ENCODE data around the gene TTC21B. TPM values are rescaled to one million over a fixed set of nuclear protein-coding genes. Genes with fewer than 3 reads are reported as not detected.

Gene TTC21B
- total RNA-seq, 1 donor = 22.4 TPM

DNA sequence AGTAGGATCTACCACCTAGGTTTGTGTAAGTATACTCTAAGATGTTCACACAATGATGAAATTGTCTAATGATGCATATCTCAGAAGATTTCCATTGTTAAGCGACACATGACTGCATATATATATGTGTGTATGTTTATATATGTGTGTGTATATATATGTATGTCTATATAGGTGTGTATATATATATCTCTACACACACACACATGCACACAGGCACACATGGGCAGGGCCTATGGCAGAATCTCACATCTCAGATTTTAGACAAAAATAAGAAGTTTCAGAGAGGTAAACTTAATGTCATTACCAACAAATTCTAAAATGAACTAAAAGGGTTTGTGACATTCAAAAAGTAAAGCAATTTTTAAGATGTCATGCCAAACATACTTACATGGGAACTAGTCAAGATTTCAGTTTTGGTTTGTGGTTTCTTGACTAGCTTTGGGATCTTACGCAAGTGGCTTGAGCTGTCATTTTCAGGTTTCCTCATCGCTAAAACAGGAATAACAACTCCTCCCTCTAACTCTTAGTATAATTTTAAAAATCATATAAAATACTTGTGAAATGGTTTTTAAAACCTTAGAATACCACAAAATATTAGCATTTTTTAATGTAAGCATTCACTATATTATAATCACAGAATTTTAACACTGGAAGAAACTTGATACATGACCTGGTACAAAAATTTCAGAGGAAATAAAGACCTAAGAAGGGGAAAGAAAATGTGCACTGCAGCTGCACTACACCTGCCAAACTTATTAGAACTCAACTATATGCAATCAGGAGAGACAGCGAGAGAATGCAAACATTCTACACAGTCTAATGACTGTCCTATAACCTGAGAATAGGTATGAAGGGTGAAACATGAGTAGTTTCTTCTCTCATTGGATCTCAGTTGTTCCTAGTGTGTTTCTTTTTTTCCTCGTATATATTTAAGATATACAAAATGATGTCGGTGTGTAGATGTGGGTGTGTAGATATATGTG lies 75.7 kb downstream of the TTC21B start:
- TF ChIP-seq, protein P1, sequence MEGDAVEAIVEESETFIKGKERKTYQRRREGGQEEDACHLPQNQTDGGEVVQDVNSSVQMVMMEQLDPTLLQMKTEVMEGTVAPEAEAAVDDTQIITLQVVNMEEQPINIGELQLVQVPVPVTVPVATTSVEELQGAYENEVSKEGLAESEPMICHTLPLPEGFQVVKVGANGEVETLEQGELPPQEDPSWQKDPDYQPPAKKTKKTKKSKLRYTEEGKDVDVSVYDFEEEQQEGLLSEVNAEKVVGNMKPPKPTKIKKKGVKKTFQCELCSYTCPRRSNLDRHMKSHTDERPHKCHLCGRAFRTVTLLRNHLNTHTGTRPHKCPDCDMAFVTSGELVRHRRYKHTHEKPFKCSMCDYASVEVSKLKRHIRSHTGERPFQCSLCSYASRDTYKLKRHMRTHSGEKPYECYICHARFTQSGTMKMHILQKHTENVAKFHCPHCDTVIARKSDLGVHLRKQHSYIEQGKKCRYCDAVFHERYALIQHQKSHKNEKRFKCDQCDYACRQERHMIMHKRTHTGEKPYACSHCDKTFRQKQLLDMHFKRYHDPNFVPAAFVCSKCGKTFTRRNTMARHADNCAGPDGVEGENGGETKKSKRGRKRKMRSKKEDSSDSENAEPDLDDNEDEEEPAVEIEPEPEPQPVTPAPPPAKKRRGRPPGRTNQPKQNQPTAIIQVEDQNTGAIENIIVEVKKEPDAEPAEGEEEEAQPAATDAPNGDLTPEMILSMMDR (IDR thresholded peaks at IDR 0.05; ENCODE audit: insufficient read depth, low read length) = no peak
- peak; percentile 66 for DNase-seq (ENCODE audit: low read depth)
- no peak overlapping the region for H3K4me3 ChIP-seq (ENCODE audit: low read depth, low read length)

DNA sequence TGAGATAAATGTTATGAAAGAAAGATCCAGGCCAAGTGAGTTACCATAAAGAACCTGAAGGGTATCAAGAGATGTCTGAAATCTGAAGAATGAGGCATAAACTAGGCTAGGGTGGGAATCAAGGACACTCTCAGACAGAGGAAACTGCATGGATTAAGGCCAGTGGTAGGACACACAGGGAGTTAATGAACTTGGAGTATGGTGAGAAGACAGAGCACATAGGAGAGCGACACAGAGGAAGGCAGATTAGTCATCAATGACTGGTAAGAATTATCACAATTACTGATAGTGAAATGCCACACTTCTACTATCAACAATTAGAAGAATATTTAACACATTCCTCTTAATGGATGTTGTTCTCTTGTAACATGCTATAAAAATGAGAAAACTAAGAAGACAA lies 76.9 kb downstream of the TTC21B start:
- TF ChIP-seq, protein P1 (IDR thresholded peaks at IDR 0.05; ENCODE audit: insufficient read depth, low read length) = no peak
- DNase-seq (ENCODE audit: low read depth) = peak; percentile 9
- no peak overlapping the region for H3K4me3 ChIP-seq (ENCODE audit: low read depth, low read length)

DNA sequence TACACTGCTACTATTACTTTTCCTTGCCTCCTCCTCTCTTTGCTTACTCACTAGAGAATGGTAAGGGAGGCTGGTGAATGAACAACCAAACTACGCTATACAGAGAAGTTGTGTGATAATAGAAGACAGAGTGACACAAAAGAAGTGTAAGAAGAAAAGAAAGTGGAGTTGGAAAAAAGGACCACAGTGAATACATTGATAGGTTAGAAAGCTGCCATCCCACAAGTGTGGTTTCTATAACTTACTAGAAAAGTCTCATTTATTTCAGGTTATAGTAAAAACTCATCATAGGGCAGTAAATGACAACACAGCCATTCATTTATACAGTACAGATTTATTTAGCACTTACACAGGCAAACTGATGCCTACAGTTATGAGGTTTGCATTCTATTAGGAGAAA lies 77.3 kb downstream of the TTC21B start:
- DNase-seq (ENCODE audit: low read depth) = no peak
- no peak overlapping the region for H3K4me3 ChIP-seq (ENCODE audit: low read depth, low read length)
- TF ChIP-seq, protein P1 (IDR thresholded peaks at IDR 0.05; ENCODE audit: insufficient read depth, low read length) = no peak

DNA sequence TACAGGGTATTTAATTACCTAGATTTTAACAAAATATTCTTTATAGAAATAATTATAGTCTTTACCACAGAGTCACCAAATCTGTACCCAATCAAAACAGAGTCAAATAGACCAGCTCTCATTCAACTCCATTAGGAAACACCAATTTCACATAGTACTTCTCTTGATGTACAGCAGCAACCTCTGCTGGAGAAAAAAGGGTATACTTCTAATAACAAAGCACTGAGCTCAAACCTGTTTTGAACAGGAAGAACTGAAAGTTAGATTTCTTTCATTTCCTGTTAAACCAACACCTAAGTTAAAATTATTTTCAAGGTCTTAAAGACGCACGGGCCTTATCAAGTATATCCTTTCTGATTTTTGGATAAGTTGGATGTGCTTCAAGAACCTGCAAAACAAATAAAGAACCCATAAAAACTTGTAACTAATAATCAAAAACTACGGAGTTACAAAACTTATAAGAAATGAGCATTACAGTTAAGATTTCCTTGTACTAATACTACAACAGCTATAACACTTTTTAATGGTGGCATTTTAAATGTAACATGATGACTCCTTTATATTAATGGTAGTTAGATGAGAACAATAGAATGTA lies 79.0 kb downstream of the TTC21B start:
- TF ChIP-seq, protein P1 (IDR thresholded peaks at IDR 0.05; ENCODE audit: insufficient read depth, low read length) = peak; percentile 76
- H3K4me3 ChIP-seq (ENCODE audit: low read depth, low read length) = no peak overlapping the region
- peak; percentile 78 for DNase-seq (ENCODE audit: low read depth)

DNA sequence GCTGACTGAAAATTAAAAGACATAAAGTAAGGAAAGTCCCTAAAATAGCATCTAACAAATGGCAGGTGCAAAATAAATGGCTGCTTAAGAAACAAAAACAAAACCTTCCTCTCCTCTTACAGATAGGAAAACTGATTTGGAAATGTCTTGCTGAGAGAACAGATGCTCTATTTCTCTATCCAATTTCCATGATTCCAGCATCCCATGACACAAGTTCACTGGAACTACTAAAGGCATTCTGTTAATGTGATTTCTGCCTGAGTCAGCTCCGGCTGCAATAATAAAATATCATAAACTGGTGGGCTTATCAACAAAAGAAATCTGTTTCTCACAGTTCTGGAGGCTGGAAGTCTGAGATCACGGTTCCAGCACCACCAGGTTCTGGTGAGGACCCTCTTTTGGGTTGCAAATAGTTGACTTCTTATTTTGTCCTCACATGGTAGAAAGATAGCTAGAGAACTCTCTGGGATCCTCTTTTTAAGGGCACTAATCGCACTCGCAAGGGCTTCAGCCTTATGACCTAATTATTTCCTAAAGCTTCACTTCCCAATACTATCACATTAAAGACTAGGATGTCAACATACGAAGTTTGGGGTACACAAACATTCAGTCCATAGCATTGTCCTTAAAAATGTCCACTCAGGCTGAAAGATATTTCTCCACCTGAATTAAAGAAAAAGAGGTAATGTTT lies 81.3 kb downstream of the TTC21B start:
- H3K4me3 ChIP-seq (ENCODE audit: low read depth, low read length) = no peak overlapping the region
- TF ChIP-seq, protein P1 (IDR thresholded peaks at IDR 0.05; ENCODE audit: insufficient read depth, low read length) = no peak
- DNase-seq (ENCODE audit: low read depth) = peak; percentile 8

DNA sequence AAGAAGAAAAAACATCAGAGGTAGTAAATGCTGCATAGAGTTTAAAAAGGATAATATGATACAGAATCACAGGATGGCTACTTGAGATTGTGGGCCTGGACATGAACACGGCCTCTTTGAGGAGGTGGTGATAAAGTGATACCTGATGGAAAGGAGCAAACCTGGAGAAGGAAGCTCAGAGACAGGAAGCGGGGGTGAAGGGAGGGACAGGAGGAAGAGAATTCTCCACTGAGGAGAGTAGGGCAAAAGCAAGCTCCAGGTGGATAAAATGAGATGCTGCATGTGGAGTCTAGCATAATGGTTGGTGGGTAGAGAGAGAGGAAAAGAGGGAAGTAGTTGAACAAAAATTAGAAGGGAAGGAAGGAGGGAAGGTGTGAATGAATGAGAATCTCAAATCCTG lies 82.6 kb downstream of the TTC21B start:
- no peak for DNase-seq (ENCODE audit: low read depth)
- TF ChIP-seq, protein P1 (IDR thresholded peaks at IDR 0.05; ENCODE audit: insufficient read depth, low read length) = no peak
- no peak overlapping the region for H3K4me3 ChIP-seq (ENCODE audit: low read depth, low read length)
